Hepatocyte (in vitro differentiated cells): ENCODE measurements around the gene PRMT7.

ENCODE experiments used
- CTCF ChIP-seq: fragments of 200-600 bp; sonication (generic); IDR thresholded peaks from 2 replicates; pipeline ENCODE4 v1.5.1; 2016; ENCODE audit warnings: antibody characterized with exemption, mild to moderate bottlenecking; ENCODE audit not compliant: poor library complexity
- EZH2 ChIP-seq: fragments of 200-600 bp; sonication (generic); IDR thresholded peaks from 2 replicates; pipeline ENCODE4 v1.6.1; 2016; ENCODE audit warnings: antibody characterized with exemption, mild to moderate bottlenecking, borderline replicate concordance

GRCh38 chr16:68279726-68280558 is 30.9 kb upstream of the PRMT7 start:
- TF ChIP-seq CTCF (no peak), EZH2 (no peak)
